Amniotic epithelial cell (primary cell): ENCODE results near the gene MT1A.
"Not testable (repeated sequence)": the region's sequence is repeated elsewhere in the genome, so short reads cannot be mapped to it uniquely, and the experiment has no call there.

Experiments
- DNase-seq: peaks from one replicate; pipeline ENCODE4 v3.0.0-alpha.2; 2010; ENCODE audit warnings: low read depth

MT1A gene

GRCh38 chr16:56657555-56658326 lies 19.3 kb downstream of the MT1A start, which contains the start of gene MT1F:
MT1F (plus strand) TSS chr16:56657959; CDS start chr16:56658059, 100 bp downstream.
- DNase-seq, result peak; percentile 33

GRCh38 chr16:56658327-56658875 lies 19.9 kb downstream of the MT1A start:
- no peak for DNase-seq

GRCh38 chr16:56662357-56663354 lies 24.2 kb downstream of the MT1A start:
- DNase-seq, result no peak

- no peak for DNase-seq
These were observed 26.0 kb downstream of the MT1A start for GRCh38 chr16:56664506-56664905.

- not testable (repeated sequence) for DNase-seq
These were observed 27.1 kb downstream of the MT1A start for GRCh38 chr16:56665286-56666261.

- DNase-seq, result peak; percentile 19
These were observed 29.4 kb downstream of the MT1A start, which contains the start of gene MT1G for GRCh38 chr16:56667581-56668571. MT1G (minus strand) TSS chr16:56668065; CDS start chr16:56667993, 72 bp downstream.

GRCh38 chr16:56669005-56669839 lies 30.8 kb downstream of the MT1A start, which contains the start of gene MT1H:
MT1H (plus strand) TSS chr16:56669814; CDS start chr16:56669885, 71 bp downstream.
- DNase-seq, result no peak

GRCh38 chr16:56669840-56670619 lies 31.6 kb downstream of the MT1A start:
- DNase-seq, result no peak

GRCh38 chr16:56670620-56670934 lies 32.1 kb downstream of the MT1A start:
- no peak for DNase-seq

- DNase-seq, result not testable (repeated sequence)
These were observed 33.2 kb downstream of the MT1A start for GRCh38 chr16:56671691-56672090.

GRCh38 chr16:56672171-56672570 lies 33.7 kb downstream of the MT1A start:
- not testable (repeated sequence) for DNase-seq

- no peak for DNase-seq
These were observed 34.5 kb downstream of the MT1A start for GRCh38 chr16:56672761-56673536.

- DNase-seq, result peak; percentile 28
These were observed 35.5 kb downstream of the MT1A start for GRCh38 chr16:56673921-56674320.

GRCh38 chr16:56674570-56674969 lies 36.1 kb downstream of the MT1A start:
- not testable (repeated sequence) for DNase-seq

GRCh38 chr16:56675685-56676210 lies 37.3 kb downstream of the MT1A start:
- no peak for DNase-seq

GRCh38 chr16:56677474-56677873 lies 39.0 kb downstream of the MT1A start:
- DNase-seq, result no peak
